C1 segment of cervical spinal cord (tissue), 14 donors: Measurements from ENCODE around the gene PLCB4.
A peak's percentile ranks its signal among the peaks of the same experiment; 100 is the strongest.

Experiments used
- DNase-seq, 14 donors: peaks; one replicate each; lab custom pipeline; 2025; lab: John Stamatoyannopoulos, UW

Gene PLCB4

GRCh38 chr20:9061434-9061833, 7.5 kb upstream of the PLCB4 start:
- no peak for DNase-seq

GRCh38 chr20:9062066-9062465, 6.8 kb upstream of the PLCB4 start:
- no peak for DNase-seq

DNA sequence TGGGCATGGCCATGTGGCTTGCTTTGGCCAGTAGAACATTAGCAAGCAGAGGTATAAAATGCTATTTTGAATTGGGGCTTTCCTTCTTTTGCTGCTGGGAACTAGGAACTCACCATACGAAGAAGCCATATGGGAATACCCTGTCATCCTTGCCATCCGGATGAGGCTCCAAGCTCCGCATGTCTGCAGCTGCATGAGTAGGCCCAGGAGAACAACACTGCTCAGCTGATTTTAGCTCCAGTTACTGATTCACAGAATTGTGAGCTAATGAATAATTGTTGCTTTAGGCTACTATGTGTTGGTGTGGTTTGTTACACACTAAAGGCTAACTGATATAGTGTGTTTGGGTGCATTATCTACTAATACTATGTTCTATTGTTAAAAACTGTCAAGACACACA, 2.7 kb upstream of the PLCB4 start:
- DNase-seq: no peak

DNA sequence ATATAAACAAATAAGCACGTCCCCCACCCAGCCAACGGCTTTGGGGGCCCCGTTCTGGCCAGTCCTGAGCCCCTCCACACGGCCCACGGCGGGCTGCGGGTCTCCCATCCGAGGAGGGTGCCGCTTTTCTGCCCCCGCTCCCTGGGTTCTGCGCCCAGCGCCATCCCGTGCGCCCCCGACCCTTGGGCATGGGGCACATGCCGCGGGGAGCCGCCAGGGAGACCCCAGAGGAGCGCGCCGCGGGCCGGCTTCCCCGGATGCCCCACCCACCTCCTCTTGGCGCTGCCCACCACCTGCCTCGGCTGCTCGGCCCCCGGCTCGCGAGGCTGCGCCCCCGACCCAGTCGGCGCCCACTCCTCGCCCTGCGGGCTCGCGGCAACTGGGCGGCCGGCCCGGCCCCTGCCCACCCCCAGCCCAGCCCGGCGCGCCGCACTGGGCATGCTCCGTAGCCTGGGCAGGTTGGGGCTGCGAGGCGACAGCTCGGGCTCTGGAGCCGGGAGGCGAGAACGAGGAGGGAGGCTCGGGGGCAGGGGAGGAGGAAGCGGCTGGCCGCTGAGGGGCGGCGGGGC, 570 bp upstream of the PLCB4 start:
- DNase-seq: peak in 9 of 14 donors; percentile 11 to 78 (median 29)

- DNase-seq: peak in 1 of 14 donors; percentile 57
These were observed 1.4 kb downstream of the PLCB4 start for GRCh38 chr20:9070304-9070703.

DNA sequence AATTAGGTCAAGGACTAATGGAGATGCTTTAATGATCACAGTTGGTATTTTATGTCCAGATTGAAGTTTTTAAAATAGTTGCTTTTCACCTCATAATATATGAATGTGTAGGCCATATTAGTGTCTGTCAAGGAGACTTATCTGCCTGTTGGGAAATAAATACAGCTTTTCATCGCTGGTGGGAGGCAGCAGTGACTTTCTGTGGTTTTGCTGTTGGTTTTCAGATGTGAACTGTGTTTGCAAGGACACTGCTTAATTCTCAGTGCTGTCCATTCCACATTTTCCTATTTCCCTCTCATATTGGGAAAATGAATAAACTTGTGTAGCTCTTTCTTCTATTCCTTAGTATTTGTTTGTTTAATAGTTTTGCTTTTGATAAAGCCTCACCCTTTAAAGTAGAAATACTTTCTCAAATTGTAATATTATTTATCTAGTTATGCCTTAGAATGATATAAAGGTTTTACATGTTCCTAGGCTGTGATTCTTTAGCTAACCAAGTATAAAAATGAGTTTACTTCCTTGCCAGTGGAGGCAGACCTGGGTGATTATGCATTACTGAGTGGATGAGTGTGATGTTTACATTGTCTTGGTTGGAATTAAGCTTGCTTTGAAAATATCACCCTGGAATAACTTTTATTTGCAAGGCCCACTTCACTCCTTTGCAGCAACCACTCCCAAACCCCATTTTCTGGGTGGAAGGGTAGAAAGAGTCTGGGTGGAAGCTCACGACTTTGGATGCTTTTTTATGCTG, 3.3 kb downstream of the PLCB4 start:
- DNase-seq: peak in 1 of 14 donors; percentile 19

DNA sequence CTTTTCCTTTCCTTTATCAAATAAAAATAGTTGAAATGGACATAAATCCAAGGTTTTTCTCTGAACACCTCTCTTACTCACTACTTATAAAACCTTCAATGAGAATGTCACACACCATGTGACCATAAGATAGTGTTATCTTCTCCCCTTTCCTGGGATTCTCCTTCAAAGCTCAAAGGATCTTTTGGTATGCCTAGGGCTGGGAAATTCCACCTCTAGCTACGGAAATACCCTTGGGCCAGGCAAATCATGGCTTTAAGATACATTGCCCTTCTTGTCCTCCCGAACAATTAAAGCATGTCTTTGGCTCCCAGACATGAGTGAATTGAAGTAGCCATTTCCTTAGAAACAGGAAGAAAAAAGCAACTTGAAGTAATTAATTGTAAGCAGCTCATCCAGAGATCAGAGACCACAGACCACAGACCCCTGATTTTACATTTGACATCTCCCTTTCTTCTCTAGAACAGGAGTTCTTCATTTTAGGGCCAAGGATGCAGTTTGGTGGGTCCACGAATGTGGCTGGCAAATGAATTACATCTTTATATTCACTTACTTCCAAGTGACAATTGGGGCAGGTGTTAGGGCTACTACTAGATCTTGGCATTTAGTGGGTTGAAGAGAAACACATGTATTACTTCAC, 4.1 kb downstream of the PLCB4 start:
- no peak for DNase-seq

DNA sequence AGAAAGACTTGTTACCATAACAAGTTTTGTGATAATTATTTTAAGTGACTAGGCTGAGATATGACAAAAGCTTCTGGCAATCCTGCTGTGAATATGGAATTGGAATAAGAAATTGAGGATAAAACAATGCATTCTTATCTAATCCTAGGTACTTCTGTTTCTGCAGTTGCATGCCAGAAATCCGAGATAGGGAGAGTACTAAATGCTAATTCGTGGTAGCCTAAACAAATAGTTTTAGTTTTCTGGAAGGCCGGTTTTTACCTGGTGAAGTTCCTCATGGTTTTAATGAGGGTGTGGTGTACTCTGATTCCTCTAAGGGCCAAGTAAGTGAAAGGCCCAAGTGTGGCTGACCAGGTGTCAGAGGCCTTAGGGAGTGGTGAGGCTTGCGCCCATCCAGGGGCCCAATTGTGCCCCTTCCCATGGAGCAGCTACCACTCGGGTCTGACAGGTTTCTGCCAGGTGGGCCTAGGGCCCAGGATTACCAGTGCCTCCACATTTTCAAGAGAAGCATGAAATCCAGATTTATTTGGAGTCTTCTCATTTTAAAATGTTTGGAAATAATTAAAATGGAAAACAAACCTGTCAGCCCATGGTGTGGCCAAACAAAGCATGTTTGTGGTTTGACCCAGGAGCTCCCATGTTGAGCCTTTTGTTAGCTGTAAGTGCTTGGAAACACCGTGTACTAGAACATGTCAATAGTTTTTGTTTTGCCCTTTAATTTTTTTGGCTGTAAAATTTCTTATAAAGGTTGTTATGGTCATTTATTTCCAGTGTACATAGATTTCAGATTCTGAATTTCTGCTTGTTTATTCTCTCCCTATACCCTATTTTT, 6.6 kb downstream of the PLCB4 start:
- no peak for DNase-seq

DNA sequence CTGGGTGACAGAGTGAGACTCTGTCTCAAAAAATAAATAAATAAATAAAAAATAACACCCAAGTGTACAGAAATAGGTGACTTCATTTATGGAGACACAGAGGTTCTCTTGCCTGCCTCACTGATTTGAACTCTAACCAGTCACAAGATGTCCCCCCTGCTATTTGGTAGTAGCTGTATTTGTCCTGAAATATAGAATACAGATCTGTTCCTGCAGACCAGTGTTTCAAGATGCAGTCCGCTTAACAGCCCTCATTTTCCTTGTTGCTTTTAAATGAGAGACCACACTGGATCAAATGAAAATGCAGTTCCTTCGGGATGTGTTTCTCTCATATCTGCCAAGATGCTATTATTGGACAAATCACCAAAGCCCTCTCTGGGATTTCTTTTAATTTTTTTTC, 7.6 kb downstream of the PLCB4 start:
- no peak for DNase-seq

GRCh38 chr20:9078826-9079731, 10.2 kb downstream of the PLCB4 start:
- DNase-seq: peak in 4 of 14 donors; percentile 2 to 93 (median 14)

DNA sequence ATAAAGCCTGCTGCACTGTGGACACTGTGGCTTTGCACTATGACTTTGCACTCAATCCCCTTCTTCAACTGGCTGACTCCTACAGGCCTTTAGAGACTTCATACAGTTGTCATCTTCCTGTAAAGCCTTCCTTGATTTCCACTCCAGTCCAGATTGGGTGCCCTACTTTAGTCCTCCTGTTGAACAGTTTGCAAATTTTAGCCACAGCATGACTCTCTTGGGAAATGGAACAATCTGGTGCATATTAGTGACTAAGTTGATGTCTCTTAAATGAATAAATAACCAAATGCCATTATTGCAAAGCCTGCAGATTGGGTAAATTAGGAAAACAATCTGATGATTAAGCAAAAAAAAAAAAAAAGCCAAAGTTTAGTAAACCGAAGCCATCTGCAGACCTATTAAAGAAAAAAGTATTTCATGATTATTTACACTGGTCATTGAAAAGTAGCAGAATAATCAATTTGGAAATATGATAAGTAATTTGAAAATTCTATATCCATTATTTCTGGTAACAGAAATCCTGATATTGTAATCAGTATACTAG, 12.6 kb downstream of the PLCB4 start:
- DNase-seq: no peak

GRCh38 chr20:9082741-9083140, 13.9 kb downstream of the PLCB4 start:
- DNase-seq: no peak

DNA sequence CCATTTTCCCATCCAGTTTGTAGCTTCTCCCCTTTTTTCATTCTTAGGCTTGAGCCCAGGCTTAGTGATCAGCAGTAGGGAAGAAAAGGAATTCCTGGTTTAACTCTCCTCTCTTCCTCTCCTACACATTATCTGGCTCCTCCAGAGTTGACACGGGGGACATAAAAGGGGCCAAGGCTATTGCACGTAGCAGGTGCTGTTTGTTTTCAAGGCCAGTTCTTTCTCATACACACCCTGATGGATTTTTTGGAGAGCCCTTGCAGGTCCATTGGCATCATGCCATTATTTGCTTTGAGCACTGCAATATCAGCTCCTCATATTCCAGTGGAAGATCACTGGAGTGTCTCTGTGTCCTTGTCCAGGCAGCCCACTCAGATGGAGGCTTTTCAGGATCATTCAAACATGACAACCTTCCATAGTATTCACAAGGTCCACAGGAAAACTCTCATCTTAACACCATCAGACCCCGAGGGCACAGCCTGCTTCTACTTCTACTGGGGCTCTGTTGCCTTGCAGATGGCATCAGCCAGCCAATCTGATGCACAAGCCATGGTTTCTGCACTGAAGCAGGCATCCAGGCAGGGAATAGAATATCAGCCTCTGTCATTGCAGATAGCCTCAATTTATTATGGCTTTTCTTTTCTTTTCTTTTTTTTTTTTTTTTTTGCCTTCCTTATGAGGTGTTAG, 18.8 kb downstream of the PLCB4 start:
- DNase-seq: no peak

DNA sequence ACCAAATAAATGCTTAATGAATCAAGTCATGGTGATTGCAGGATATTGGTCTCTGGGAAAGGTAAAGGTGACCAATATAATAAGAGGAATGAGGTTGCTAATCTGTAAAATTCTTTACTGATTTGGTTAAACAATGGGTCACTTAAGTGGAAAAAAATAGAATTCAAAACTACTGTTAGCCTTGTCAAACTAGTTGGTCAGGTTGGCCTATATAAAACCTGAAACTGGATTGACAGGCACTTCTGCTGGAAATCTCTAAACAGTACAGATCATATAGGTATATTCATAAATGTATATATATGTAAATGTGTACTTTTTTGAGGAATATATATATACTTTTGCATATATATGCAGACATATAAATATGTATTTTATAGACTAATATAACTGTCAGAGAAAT, 19.7 kb downstream of the PLCB4 start:
- DNase-seq: no peak

- no peak for DNase-seq
These were observed 23.2 kb downstream of the PLCB4 start for GRCh38 chr20:9092113-9092512.

DNA sequence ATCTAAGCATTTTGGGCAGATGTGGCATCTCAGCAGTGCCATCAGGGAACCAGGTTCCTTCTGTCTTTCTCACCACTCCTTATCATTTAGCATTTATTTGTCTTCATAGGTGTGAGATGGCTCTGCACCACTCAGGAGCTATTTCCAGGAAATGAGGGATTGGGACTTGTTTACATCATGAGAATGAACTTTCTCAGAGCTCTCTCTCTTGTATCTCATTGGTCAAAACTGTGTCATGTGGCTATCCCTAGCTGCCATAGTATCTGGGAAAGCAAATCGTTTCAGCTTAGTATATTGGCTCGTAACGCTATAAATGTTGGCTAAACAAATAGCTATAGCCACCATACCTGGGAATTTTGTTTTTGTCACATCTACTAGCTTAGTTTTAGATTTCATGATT, 23.8 kb downstream of the PLCB4 start:
- no peak for DNase-seq

DNA sequence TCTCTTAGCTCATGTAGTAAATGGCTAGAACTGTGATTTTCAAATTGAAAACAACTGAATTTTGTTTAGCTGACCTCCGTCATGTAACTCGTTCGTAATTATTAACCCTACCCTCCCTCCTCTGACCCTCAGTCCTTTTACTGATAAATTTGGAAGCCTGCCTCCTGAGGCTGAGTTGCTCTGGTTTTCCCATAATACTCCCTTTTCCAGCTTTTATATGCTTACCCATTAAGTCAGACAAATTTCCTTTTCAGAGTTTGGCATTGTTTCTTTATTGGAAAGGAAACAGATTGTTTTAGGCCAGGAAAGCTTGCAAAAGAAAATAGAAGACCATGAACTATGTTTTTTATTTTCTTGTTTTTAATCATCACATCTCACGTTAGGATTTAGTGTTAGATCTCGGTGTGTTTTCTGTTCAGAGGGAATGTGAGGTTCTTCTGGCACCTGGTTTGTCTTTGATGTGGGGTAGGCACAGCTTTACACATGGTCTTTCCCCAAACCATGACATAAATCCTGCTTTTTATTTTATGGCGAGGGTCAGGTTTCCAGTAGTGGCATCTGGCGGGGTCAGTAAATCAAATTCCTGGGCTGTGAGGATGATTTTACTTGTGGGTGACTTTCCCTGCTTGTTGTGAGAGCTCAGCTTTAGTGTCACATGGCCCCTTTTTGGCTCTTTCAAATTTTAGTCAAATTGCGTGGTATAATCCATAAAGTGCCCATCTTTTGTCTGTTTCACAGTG, 24.5 kb downstream of the PLCB4 start:
- no peak for DNase-seq

- DNase-seq: no peak
These were observed 30.5 kb downstream of the PLCB4 start for GRCh38 chr20:9099372-9099771.

GRCh38 chr20:9100691-9101090, 31.8 kb downstream of the PLCB4 start:
- DNase-seq: no peak
